ENCODE measurements around the gene PRSS27.

PRSS27 gene

DNA sequence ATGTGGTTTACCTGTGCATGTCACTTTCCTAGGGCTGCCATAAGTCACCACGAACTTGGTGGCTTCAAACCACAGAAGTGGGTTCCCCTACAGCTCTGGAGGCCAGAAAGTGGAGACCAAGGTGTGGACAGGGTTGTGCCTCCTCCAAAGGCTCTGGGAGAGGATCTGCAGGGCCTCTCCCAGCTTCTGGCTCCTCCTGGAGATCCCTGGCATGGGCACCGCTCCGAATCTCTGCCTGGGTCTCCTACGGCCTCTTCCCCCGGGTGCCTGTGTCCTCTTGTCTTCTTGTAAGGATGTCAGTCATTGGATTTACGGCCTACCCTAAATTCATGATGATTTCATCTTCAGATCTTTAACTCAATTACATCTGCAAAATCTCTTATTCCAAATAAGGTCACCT is 29.9 kb upstream of the PRSS27 start:
- DNase-seq = no peak

DNA sequence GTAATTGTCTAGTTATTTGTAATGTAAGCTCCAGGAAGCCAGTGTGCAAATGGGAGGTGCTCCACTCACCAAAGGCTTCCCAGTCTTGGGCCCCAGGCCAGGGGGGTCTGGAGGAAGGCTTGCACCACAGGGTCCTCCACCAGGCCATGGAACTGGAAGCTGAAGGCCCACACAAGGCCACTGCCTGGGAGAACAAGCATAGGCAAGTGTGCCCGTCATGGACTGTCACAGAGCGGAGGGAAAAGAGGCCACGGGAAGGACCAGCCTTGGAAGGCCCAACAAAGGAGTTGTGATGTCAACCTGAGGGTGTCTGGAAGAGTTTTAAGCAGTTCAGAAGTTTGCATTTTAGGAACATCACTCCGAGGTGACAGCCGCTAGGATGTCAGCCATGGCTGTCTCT is 29.5 kb upstream of the PRSS27 start:
- no peak for DNase-seq

- DNase-seq = no peak
Measured at GRCh38 chr16:2748757-2749455, 28.9 kb upstream of the PRSS27 start.

- no peak for DNase-seq
Measured at GRCh38 chr16:2745961-2746360, 25.9 kb upstream of the PRSS27 start.

DNA sequence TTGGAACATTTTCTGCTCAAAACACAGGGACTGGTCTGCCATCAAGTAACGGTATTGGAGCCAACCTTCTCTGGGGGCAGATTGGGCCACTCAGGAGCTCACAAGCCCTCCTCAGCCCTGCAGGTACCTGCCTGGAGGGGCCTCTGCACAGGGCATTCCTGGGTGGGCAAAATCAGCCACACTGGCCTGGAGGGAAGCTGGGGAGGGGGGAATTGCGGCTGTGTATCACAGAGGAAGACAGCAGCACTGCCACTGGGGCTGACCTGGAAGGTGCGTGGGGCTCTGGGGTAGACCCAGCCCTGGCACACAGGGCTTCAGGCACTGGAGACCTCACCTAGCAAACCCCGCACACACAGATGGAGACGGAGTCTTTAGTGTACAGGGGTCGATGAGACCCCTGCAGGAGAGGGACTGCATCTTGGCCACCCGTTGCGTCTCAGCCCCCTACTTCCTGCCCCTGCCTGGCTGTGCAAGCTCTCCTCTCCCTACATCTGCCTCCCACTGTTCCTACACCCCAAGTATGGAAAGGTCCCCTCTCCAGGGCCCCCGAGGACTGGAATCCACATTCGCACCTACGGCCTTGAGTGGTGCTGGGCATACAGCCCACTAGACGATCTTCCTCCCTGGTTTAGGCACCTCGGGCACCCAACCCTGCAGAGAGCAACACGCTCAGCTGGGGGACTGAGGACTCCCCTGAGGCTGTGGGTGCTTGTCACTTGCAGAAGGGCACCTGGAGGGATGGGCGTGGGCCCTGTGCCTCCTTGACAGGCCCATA is 25.3 kb upstream of the PRSS27 start:
- DNase-seq = no peak

GRCh38 chr16:2744711-2745110 is 24.7 kb upstream of the PRSS27 start:
- DNase-seq = no peak

DNA sequence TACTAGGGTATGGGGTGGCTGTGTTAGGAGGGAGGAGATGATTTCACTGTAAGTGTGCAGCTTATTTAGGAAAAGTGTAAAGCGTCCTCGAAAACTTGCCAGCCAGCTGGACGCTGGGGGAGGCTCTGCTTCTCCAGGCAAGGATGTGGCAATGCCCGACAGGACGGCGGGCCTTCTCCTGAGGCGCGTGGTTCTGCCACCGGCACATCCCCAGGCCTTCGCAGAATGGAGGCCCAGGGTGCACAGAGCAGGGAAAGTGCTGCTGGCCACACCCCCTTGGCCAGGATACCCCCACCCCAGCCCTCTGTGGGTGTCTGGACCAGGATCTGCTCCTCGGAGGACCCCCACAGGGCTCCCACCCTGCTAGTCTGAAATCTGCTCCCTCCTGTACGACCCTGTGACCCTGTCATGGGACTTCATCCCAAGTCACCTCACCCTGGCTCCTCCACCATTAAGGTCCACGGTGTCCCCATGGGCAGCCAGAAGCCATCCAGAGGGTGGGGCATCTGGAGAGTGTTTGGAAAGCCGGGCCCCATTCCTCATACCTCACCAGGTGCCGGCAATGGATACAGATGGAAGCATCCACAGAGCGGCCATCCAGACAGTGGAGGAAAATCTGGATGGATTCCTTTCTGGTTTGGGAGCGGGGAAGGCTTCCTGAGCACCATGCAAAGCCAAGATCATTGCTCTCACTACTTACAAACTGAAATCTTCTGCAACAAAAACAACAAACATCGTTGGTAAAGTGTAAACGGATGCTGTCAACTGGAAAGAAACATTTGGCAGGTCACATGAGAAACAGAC is 23.2 kb upstream of the PRSS27 start:
- no peak for DNase-seq

GRCh38 chr16:2742323-2743006 is 22.4 kb upstream of the PRSS27 start:
- no peak for DNase-seq

DNA sequence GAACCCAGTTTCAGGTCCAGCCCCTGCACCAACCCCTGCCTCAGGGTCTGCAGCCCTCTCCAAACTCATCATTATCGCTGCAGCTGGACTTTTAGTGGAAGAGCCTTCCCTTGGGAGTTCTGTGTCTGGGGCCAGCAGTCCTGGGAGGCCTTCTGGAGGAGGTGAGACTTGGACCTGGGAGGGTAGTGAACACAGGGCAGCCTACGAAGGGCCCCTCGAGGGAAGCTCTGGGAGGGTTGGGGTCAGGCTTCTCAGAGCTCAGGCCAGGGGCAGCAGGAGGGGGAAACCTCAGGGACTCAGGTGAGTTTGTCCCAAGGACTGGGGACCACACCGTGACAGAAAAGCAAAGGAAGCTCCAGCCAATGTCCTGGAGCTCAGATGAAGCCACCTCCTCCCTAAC is 21.1 kb upstream of the PRSS27 start:
- no peak for DNase-seq

DNA sequence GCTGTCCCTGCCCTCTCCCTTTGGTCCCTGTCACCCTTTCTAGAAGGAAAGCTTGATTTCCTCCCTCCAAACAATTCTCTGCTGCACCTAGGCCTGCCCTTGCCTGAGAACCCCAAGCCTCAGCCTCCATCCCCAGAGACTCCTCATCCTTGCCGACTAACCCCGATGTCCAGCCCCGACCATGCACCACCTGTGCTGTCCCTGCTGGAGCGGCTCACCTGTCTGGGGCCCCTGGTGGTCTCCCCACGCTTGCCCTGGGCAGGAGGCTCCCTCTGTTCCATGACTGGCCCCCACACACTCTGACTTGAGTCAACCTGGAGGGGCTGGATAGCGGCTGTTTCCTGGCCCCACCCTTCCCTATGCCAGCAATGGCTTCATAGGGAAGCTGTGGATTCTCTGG is 20.5 kb upstream of the PRSS27 start:
- no peak for DNase-seq

DNA sequence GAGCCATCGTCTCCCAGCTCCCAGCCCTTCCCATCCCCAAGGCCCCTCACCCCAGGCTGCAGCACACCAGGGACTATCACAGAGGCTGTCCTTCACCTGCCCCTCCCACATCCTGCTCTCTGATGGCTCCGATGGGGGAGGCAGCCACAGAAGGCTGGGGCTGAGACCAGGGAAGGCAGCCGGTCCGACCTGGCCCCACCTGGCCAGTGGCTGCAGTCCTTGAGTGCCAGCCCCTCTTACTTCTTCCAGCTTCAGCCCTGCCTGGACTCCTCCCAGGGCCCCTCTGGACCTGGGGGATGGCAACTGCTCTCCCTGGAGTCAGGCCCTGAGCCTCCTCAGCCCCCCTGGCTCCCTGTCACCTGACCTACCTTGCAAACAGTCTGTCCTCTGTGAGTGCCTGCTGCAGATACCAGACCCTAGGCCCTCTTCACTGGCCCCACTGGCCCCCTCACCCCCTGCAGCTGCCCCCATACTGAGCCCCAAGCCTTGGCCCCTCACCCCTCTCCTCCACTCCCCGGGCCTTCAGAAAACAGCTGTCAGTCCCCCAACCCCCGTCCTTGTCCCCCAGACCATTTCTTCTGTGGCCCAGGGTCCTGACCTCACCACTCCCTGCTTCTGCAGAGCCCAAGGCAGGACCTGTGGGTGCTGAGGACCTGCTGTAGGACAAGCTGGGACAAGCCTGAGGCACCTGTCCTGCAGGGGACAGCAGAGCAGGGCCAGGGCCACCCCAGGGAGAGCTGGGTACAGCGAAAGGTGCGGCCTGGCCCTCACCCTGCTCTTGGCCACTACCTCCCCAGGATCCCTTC is 19.8 kb upstream of the PRSS27 start:
- DNase-seq = no peak

GRCh38 chr16:2738615-2739014 is 18.6 kb upstream of the PRSS27 start:
- DNase-seq = no peak

DNA sequence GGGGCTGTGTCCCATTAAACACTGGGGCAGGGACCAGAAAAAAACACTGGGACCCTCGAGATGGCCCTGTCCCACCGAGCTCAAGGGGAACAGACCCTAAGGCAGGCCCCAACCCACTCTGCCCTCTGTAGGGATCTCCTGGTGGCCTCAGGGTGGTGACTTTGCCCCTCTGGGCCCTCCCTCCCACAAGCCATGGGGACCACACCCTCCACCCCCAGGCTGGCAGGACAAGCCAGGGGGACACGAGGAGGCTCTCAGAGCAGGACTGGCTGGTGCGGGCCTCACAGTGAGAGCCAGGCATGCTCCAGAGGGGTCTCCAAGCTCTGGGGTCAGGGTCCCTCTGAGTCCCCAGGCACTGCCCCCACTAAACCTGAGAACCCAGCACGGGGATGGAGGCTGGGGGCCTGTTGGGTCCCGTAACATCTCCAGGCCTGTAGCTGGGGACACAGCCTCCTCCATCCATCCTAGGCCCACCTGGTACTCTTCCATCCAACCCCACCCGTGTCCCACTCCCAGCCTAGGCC is 17.9 kb upstream of the PRSS27 start:
- no peak for DNase-seq

- no peak for DNase-seq
Measured at GRCh38 chr16:2737238-2737605, 17.2 kb upstream of the PRSS27 start.

DNA sequence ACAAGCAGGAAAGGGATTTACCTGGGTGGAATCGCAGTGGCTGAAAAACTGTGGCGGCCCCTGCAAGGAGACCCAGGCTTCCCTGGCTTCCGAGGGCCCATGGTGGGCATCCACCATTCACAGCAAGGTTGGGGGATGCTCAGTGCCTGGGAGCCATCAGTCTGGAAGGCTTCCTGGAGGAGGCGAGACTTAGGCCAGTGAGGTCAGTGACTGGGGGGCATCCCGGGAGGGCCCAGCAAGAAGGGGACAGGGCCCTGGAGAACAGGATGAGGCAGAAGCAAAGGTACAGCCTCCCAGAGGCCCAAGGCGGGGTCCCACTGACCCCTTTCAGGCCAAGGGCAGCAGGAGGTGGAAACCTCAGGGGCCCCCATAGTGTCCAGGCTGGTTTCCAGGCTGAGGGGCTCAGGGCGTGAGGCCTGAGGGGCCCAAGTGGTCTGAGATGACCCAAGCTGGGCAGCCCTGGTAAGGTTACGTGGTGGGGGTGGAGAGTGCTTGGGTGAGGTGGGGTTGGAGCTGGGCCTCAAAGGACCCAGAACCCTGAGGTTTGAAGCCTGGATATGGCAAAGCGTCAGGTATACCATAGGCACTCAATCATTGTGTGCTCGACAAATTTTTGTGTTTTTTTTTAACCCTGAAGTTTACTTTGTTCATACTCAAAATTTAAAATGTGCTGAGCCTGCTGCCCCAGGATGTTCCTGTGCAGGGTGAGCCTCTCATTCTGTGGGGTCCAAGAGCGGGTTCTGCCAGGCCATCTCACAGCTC is 16.6 kb upstream of the PRSS27 start:
- DNase-seq = no peak

- no peak for DNase-seq
Measured at GRCh38 chr16:2734844-2735515, 15.0 kb upstream of the PRSS27 start.

DNA sequence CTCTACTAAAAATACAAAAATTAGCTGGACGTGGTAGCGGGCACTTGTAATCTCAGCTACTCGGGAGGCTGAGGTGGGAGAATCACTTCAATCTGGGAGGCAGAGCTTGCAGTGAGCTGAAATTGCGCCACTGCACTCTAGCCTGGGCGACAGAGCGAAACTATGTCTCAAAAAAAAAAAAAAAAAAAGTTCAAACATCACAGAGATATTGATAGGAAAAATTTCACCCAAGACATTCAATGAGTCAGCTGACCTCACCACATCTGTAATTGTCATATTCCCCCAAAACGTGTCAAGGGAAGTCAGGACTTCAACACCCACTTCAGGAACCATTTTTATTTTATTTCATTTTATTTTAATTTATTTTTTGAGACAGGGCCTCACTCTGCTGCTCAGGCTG is 8.0 kb upstream of the PRSS27 start:
- no peak for DNase-seq

DNA sequence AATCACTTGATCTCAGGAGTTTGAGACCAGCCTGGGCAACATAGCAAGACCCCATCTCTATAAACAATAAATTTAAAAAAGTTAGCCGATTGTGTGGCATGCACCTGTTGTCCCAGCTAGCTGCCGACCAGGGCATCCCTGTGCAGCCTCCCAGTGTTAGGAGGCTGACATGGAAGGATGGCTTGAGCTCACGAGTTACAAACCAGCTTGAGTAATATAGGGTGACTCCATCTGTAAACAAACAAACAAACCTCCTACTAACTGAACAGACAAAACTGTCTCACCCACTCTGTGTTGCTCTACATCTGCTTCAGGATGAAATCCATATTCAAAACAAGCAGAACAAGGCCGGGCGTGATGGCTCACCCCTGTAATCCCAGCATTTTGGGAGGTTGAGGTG is 6.9 kb upstream of the PRSS27 start:
- DNase-seq = no peak

DNA sequence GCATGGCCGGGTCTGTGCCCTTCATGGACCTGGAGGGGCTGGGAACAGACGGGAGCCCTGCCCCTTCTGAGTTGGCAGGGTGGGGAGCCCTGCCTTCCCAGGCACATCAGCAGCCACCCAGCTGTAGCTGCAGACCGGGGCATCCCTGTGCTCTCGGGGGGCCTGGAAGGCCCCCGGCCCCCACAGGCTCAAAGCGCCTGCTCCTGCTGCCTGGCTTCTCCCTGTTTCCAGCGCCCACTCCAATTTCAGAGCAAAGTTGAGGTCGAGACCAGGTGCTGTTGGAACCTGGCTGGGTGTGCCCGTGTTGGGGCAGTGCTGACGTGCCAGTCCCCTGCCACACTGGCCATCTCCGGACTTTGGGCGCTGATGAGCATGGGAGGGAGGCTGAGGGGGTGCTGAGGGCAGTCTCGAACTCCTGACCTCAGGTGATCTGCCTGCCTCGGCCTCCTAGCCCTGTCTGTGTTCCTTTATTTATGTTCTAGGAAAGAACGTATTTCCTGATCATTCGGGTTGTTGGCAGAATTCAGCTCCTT is 4.9 kb upstream of the PRSS27 start:
- no peak for DNase-seq

DNA sequence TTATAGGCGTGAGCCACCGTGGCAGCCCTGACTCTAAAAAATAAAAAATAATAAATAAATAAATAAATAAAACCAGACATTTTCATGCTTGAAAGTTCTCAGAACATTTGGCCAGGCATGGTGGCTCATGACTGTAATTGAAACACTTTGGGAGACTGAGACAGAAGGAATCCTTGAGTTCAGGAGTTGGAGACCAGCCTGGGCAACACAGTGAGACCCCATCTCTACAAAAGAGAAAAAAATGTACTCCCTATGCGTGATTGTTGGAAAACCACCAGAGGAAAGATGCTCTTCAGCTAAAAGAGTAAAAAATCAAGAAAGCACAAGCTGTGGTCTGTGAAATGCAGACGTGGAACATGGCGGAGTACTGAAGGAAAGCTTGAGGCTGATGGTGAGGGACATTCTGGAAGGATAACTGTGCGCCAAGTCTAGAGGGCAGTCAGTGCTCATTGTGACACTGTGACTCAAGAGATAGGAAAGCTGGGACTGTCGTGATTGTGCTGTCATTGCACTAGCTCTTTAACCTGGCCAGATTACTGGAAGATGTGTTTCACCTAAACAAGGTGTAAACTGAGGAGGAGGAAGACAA is 4.2 kb upstream of the PRSS27 start:
- DNase-seq = no peak

Measured in DMS153 (cell line).